Ascending aorta (tissue), 2 donors: ENCODE results near the gene MYDGF. TPM values are rescaled to one million over a fixed set of nuclear protein-coding genes. Genes with fewer than 3 reads are reported as not detected.

Experiments used
- DNase-seq, 2 donors: peaks; one replicate each; pipeline ENCODE4 v3.0.0-alpha.2; 2019; ENCODE audit warnings: low spot score in 2 of 2
- H3K27ac ChIP-seq, 2 donors: fragments of 200-600 bp; sonication (generic); one replicate each; pipeline ENCODE4 v1.5.1; 2016 to 2017; ENCODE audit warnings: mild to moderate bottlenecking in 1 of 2
- H3K27me3 ChIP-seq: fragments of 200-600 bp; sonication (generic); one replicate; pipeline ENCODE4 v1.5.1; 2017
- H3K36me3 ChIP-seq, 2 donors: fragments of 200-600 bp; sonication (generic); one replicate each; pipeline ENCODE4 v1.5.1; 2016
- H3K4me1 ChIP-seq, 2 donors: fragments of 200-600 bp; sonication (generic); one replicate each; pipeline ENCODE4 v1.5.1; 2016 to 2017; ENCODE audit warnings: mild to moderate bottlenecking in 1 of 2
- H3K4me3 ChIP-seq, 2 donors: fragments of 200-600 bp; sonication (generic); one replicate each; pipeline ENCODE4 v1.5.1; 2016 to 2017; ENCODE audit warnings: mild to moderate bottlenecking in 1 of 2
- H3K9me3 ChIP-seq, 2 donors: fragments of 200-600 bp; sonication (generic); one replicate each; pipeline ENCODE4 v1.5.1; 2016
- CTCF ChIP-seq, 3 experiments: fragments of 200-600 bp in 2 of 3; fragments of 450-650 bp in 1 of 3; sonication (generic) in 2 of 3; IDR thresholded peaks; one replicate each; pipeline ENCODE4 v1.5.1; 2016 to 2019; ENCODE audit warnings: antibody characterized with exemption in 3 of 3, mild to moderate bottlenecking in 1 of 3, moderate library complexity in 1 of 3
- intact Hi-C: fragments of 100-400 bp; cut with DNase I; formaldehyde crosslinking; loops from one replicate; pipeline ENCODE4 v1.15.1; 2023
- total RNA-seq: library from RNA; depleted of rRNA; stranded (reverse); fragments of >200 nt; gene quantifications from one replicate; pipeline ENCODE4 v1.1.0, GENCODE V29; 2016

MYDGF gene
- total RNA-seq, 1 donor from 2014 or later = 49.0 TPM

- DNase-seq = no peak
- H3K4me3 ChIP-seq = no peak overlapping the region
- H3K4me1 ChIP-seq = peaks cover 14 to 17% of the 10 kb centered on the region in 2 donors
- intact Hi-C loops = no loop called here
- no peak overlapping the region for H3K27ac ChIP-seq
- H3K9me3 ChIP-seq = no peaks in the 10 kb centered on the region
- TF ChIP-seq CTCF (IDR thresholded peaks at IDR 0.05) = no peak
- H3K27me3 ChIP-seq = no peaks in the 10 kb centered on the region
- H3K36me3 ChIP-seq = peaks cover 57 to 70% of the 10 kb centered on the region in 2 donors
Observed at GRCh38 chr19:4703671-4704316, 33.7 kb upstream of the MYDGF start.

DNA sequence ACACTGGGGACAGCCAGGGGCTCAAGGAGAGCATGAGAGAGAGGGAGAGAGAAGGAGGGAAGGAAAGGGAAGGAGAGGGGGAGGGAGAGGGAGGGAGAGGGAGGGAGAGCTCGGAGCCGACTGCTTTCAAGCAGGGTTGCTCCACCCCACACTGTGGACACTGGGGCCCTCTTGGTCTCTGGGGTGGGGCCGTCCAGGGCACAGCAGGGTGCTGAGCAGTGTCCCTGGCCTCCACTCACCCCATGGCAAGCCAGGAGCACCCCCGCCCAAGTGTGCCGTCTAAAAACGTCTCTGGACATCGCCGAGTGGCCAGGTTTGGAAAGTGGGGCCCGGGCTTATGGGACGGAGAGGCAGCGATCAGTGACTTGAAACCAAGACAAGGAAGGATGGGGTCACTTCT is 32.6 kb upstream of the MYDGF start:
- no peaks in the 10 kb centered on the region for H3K27me3 ChIP-seq
- DNase-seq = no peak
- no peak overlapping the region for H3K4me3 ChIP-seq
- TF ChIP-seq CTCF (IDR thresholded peaks at IDR 0.05) = no peak
- no peak overlapping the region for H3K27ac ChIP-seq
- intact Hi-C loops = no loop called here
- H3K36me3 ChIP-seq = peaks cover 61 to 80% of the 10 kb centered on the region in 2 donors
- no peaks in the 10 kb centered on the region for H3K9me3 ChIP-seq
- peaks cover 5 to 8% of the 10 kb centered on the region in 2 donors for H3K4me1 ChIP-seq

DNA sequence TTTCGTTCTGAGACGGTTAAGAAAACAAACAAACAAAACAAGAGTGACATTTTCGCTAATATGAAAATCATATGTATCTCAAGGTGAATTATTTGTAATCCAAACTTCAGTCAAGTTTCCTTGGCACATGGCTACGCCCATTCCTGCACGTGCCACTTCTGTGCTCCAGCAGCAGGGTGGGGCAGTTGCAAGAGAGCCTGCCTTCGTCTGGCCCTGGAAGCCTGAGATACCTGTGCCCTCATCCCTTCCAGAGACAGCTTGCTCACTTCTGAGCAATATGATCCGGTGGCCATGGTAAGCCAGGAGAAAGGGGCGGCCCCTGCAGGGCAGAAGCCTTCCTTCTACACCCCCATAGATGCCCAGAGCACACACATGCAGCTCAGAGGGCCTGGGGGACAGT is 31.4 kb upstream of the MYDGF start:
- no peak for TF ChIP-seq CTCF (IDR thresholded peaks at IDR 0.05)
- no peak for DNase-seq
- no peaks in the 10 kb centered on the region for H3K9me3 ChIP-seq
- no peak overlapping the region for H3K27ac ChIP-seq
- no peaks in the 10 kb centered on the region for H3K4me1 ChIP-seq
- no peaks in the 10 kb centered on the region for H3K27me3 ChIP-seq
- intact Hi-C loops = no loop called here
- H3K4me3 ChIP-seq = no peak overlapping the region
- peaks cover 73 to 93% of the 10 kb centered on the region in 2 donors for H3K36me3 ChIP-seq

- Histone ChIP-seq H3K36me3 (peaks cover 82 to 98% of the 10 kb centered on the region in 2 donors), H3K4me3 (no peak overlapping the region), H3K27me3 (no peaks in the 10 kb centered on the region), H3K9me3 (no peaks in the 10 kb centered on the region), H3K4me1 (no peaks in the 10 kb centered on the region), H3K27ac (no peak overlapping the region)
- no peak for DNase-seq
- intact Hi-C loops = no loop called here
- no peak for TF ChIP-seq CTCF (IDR thresholded peaks at IDR 0.05)
Observed at GRCh38 chr19:4700693-4700970, 30.5 kb upstream of the MYDGF start.

DNA sequence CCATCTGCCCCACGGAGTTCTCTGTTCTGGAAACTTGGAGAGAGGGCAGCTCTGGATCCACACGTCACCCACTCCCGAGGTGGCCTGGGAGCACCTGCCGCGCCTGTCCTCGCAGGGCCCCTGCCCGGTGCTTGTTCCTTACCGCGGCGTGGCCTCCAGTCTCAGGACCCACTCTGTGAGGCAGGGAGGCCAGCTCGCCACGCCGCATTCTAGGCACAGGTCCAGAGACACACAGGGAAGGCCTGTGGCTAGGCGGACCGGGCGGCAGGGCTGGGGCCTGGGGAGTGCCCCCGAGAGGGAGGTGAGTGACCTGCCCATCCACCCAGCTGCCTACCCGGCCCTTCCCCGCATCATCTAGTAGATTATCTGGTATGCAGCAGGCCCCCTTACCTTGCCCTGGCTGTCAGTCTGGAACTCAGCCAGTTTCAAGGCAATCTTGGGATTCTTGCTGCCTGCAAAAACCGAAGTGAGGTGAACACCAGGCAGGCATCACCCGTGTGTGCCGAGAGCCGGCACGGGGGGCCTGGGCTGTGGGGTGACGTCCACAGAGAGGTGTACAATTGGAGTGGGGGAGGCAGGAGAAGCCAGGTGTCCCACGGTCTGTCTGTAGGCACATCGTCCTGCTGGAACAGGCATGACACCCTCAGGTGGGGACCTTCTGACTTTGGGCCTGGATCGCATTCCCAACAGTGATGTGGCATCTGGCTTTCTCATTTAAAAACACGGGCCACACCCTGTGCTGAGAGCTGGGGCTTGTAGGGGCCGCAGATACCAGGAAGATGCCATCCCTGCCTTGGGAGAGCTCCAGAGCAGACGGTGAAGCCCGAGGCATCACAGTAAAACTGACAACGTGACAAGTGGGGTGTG is 29.9 kb upstream of the MYDGF start:
- H3K27ac ChIP-seq = no peak overlapping the region
- H3K27me3 ChIP-seq = no peaks in the 10 kb centered on the region
- H3K36me3 ChIP-seq = peaks cover 88 to 98% of the 10 kb centered on the region in 2 donors
- no peak for TF ChIP-seq CTCF (IDR thresholded peaks at IDR 0.05)
- no peaks in the 10 kb centered on the region for H3K9me3 ChIP-seq
- DNase-seq = no peak
- H3K4me1 ChIP-seq = no peaks in the 10 kb centered on the region
- intact Hi-C loops = no loop called here
- no peak overlapping the region for H3K4me3 ChIP-seq
